ENCODE data around the gene MYL3.
A peak's percentile ranks its signal among the peaks of the same experiment; 100 is the strongest.
"Not testable (repeated sequence)": the region's sequence is repeated elsewhere in the genome, so short reads cannot be mapped to it uniquely, and the experiment has no call there.

The MYL3 gene

GRCh38 chr3:46823314-46823713, 39.9 kb downstream of the MYL3 start:
- not testable (repeated sequence) for DNase-seq

- DNase-seq: no peak
Measured at GRCh38 chr3:46821553-46821952, 41.7 kb downstream of the MYL3 start.

GRCh38 chr3:46820852-46821251, 42.4 kb downstream of the MYL3 start:
- no peak for DNase-seq

GRCh38 chr3:46812237-46812791, 50.9 kb downstream of the MYL3 start:
- peak; percentile 47 for DNase-seq

- DNase-seq: peak; percentile 10
Measured at GRCh38 chr3:46811615-46812236, 51.5 kb downstream of the MYL3 start.

GRCh38 chr3:46808766-46809165, 54.5 kb downstream of the MYL3 start:
- DNase-seq: not testable (repeated sequence)

All from NCI-H1105 (cell line).